K562 (cell line): ENCODE data around the gene FFAR1. TPM values are rescaled to one million over a fixed set of nuclear protein-coding genes. Genes with fewer than 3 reads are reported as not detected.

ENCODE experiments used
- ETS1 ChIP-seq: conservative IDR thresholded peaks from 2 replicates; pipeline ENCODE4 v1.6.1; 2011; ENCODE audit warnings: low read depth, mild to moderate bottlenecking, low read length; ENCODE audit not compliant: control insufficient read depth
- FOXK2 ChIP-seq, 2 experiments: fragments of 450-650 bp; IDR thresholded peaks in 1 of 2; conservative IDR thresholded peaks in 1 of 2; 2 replicates each; pipeline ENCODE4 v1.6.1; 2016; ENCODE audit warnings: low read depth in 2 of 2, mild to moderate bottlenecking in 1 of 2
- NR4A1 ChIP-seq, 2 experiments: fragments of 250-450 bp in 1 of 2; fragments of 450-650 bp in 1 of 2; sonication (Bioruptor Pico) in 1 of 2; IDR thresholded peaks; 2 replicates each; pipeline versions ENCODE4 v1.4.0 to v1.6.1; 2016 to 2020; ENCODE audit warnings: mild to moderate bottlenecking in 2 of 2, missing compliant biosample characterization in 1 of 2, missing genetic modification characterization in 1 of 2, moderate library complexity in 1 of 2
- RBM39 ChIP-seq: fragments of 200-400 bp; formaldehyde crosslinking; optimal IDR thresholded peaks from 2 replicates; pipeline ENCODE3; 2018; ENCODE audit warnings: low read depth, low read length
- TCFL5 ChIP-seq: fragments of 250-450 bp; sonication (Bioruptor Pico); conservative IDR thresholded peaks from 2 replicates; pipeline ENCODE4 v1.6.1; 2021; ENCODE audit warnings: mild to moderate bottlenecking, moderate library complexity, matching md5 sums
- TSC22D4 ChIP-seq: fragments of 450-650 bp; IDR thresholded peaks from 2 replicates; pipeline ENCODE4 v1.6.1; 2016; ENCODE audit warnings: missing genetic modification characterization, missing biosample characterization, control low read depth
- ZBTB49 ChIP-seq: sonication (generic); formaldehyde crosslinking; IDR thresholded peaks from 2 replicates; pipeline ENCODE4 v1.8.0; 2022; ENCODE audit warnings: missing genetic modification reagents, mild to moderate bottlenecking, borderline replicate concordance
- polyA plus RNA-seq, 8 experiments: library from polyadenylated mRNA; depleted of rRNA in 4 of 8; stranded (reverse) in 5 of 8; unstranded in 3 of 8; fragments of >200 nt; fragmentation: Nextera tagmentation in 2 of 8; fragmentation: Illumina TruSeq in 1 of 8; extraction: Ambion mirVana in 2 of 8; extraction: Trizol in 1 of 8; gene quantifications; 2 replicates each; pipeline versions ENCODE4 v1.2.1 to v1.2.3, GENCODE V29; 2011 to 2014; ENCODE audit warnings: inconsistent platforms in 1 of 8, missing spikeins in 1 of 8
- total RNA-seq, 7 experiments: library from RNA; depleted of rRNA in 6 of 7; stranded (reverse); fragments of >200 nt in 6 of 7; fragmentation: Illumina TruSeq in 2 of 7; extraction: Trizol in 2 of 7; gene quantifications; 2 replicates each; pipeline versions ENCODE4 v1.2.1 to v1.2.3, GENCODE V29; 2011 to 2021; ENCODE audit warnings: low replicate concordance in 1 of 7

The FFAR1 gene
- total and polyA plus RNA-seq, 9 of the 15 experiments (the other 6 are each of a cell fraction or from before 2014, with no cell fraction given) = not detected

- TF ChIP-seq ZBTB49 (CRISPR knock-in tag) (no peak), FOXK2 (conservative IDR thresholded peaks at IDR 0.05 in 1 of 2, IDR thresholded peaks at IDR 0.05 in 1 of 2; ENCODE audit: low read depth in 2 of 2) (no peak), RBM39 (no peak), TCFL5 (CRISPR knock-in tag) (no peak), TSC22D4 (no peak), ETS1 (no peak), NR4A1 (CRISPR knock-in tag; IDR thresholded peaks at IDR 0.05) (no peak), NR4A1 (tag; IDR thresholded peaks at IDR 0.05) (peak; percentile 58; the same call in 1 of the 2 replicates)
Observed at GRCh38 chr19:35317464-35318043, 30.1 kb upstream of the FFAR1 start (continued).
